SK-N-MC (cell line): ENCODE measurements around the gene HEATR1.

Experiments used
- EZH2 ChIP-seq: fragments of 200-600 bp; sonication (generic); IDR thresholded peaks from one replicate; pipeline ENCODE4 v1.6.1; 2017; ENCODE audit warnings: antibody characterized with exemption
- FOXP2 ChIP-seq: optimal IDR thresholded peaks from 2 replicates; pipeline ENCODE3; 2011; ENCODE audit warnings: mild to moderate bottlenecking, moderate library complexity; ENCODE audit not compliant: insufficient read depth; ENCODE audit errors: extremely low read length, control extremely low read depth
- POLR2AphosphoS5 ChIP-seq: IDR thresholded peaks from 2 replicates; pipeline ENCODE4 v1.6.1; 2012; ENCODE audit warnings: mild to moderate bottlenecking, low read depth, low read length, borderline replicate concordance

GRCh38 chr1:236604905-236605806 is 840 bp upstream of the HEATR1 start:
- no peak for TF ChIP-seq POLR2AphosphoS5
- no peak for TF ChIP-seq EZH2
- TF ChIP-seq FOXP2 = no peak
